T-helper 1 cell treated with Interleukin-12 subunit alpha and Interleukin-12 subunit beta and Interleukin-4 antibody, amounts not matched to agents 30 ng/mL and 1 ng/mL, for 36 hours (primary cell): ENCODE measurements around the gene ZCCHC7. TPM values are rescaled to one million over a fixed set of nuclear protein-coding genes. Genes with fewer than 3 reads are reported as not detected.
"Not testable (repeated sequence)": the region's sequence is repeated elsewhere in the genome, so short reads cannot be mapped to it uniquely, and the experiment has no call there.

ENCODE experiments used
- intact Hi-C: fragments of 100-400 bp; cut with micrococcal nuclease; formaldehyde crosslinking; loops from one replicate; pipeline ENCODE4 v1.15.1; 2024
- total RNA-seq: library from RNA; stranded (reverse); gene quantifications from 2 replicates; pipeline ENCODE4 v1.2.3, GENCODE V29; 2022

ZCCHC7 gene
- total RNA-seq, 1 donor from 2014 or later: 18.3 TPM

DNA sequence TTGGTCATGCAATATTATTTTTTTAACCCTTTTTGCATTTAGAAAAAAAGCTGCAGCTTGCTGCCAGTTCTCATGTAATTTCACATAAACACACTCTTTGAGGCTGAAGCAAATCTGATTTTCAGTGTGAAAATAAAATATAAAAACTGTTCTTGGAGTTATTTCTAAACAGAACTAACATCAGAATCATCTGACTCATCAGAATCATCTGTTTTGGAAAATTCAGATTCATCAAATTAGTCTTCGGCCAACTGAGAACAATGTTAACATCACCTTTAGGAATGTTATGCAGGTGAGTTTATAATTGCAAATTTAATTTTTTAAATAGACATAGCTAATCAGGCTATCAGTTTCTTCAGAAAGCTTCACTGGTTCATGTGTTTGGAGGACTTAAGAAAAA, 45.3 kb downstream of the ZCCHC7 start:
- intact Hi-C loops: no loop called here

DNA sequence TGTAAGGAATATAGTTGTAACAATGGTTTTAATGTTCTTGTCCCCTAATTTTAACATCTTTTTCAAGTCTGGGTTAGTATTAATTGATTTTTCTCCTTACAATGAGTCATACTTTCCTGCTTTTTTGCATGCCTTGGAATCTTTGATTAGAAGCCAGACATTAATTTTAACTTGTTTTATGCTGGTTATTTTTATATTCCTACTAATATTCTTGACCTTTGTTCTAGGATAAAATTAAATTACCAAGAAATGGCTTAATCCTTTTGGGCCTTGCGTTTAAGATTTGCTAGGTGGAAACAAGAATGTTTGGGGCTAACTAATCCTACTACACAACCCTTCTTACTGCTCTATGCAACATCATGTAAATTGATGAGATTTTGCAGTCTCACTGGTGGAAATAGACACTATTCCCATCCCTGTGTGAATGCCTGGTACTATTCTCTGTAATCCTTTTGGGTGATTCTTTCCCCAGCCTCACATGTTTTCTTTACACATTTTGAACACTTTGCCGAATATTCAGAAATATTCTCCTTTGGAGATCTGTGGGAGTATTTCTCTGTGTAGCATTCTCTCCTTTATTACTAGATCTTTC, 47.2 kb downstream of the ZCCHC7 start:
- intact Hi-C loops: no loop called here

GRCh38 chr9:37172557-37172956, 52.2 kb downstream of the ZCCHC7 start:
- intact Hi-C loops: no loop called here

DNA sequence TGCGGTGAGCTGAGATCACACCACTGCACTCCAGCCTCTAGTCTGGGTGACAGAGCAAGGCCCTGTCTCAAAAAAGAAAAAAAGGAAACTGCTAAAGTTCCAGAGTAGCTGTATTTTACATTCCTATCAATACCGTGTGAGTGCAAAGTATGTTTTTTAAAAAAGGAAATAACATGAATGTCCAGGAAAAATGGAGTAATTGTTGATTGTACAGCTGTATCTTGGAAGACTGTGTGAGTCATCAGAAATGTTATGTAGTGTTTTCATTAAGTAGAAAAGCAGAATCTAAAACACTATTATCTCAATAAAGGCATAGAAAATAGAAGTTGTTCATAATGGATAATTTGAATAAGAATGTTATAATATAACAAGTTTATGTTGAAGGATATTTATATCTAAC, 53.9 kb downstream of the ZCCHC7 start:
- intact Hi-C loops: no loop called here

- intact Hi-C loops: no loop called here
These were observed 58.4 kb downstream of the ZCCHC7 start for GRCh38 chr9:37178742-37179141.

- intact Hi-C loops: no loop called here
These were observed 59.2 kb downstream of the ZCCHC7 start for GRCh38 chr9:37179576-37179975.

- intact Hi-C loops: no loop called here
These were observed 59.8 kb downstream of the ZCCHC7 start for GRCh38 chr9:37180138-37180537.

GRCh38 chr9:37182718-37183117, 62.3 kb downstream of the ZCCHC7 start:
- intact Hi-C loops: no loop called here

DNA sequence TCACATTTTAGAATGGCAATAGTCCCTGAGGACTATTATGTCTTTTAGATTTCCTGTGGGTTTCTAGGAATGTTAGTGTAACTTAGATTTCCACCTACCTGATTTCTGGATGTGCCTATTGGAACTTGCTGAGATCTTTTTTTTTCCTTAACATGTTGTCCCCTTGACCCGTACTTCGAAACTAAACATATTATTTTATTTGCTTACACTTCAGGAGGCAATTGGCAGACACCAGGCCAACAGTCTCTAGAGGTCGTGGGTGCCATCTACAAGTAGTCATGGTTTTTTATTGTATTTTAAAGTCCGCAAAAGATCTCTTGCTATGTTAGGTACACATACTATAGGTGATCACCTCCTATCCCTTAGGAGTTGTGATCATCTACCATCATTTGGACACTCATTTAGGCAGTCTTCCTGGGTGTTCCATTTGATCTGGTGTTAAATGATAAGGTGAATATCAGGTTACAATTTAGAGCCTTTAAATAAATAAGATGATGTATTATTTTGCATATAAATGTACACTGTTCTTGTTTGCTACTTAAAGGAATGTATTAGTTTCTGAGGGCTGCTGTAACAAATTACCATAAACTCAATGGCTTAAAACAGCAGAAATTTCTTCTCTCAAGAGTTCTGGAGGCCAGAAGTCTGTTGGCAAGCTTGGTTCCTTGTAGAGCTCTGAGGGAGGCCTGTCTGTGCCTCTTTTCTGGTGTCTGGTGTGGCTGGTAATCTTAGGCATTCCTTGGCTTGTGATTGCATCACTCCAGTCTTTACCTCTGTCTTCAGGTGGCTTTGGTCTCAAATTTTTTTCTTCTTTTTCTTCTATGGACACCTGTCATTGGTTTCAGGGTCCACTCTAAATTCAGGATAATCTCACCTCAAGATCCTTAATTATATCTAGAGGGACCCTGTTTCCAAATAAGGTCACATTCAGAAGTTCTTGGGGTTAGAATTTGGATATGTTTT, 64.8 kb downstream of the ZCCHC7 start:
- intact Hi-C loops: loop anchor here (5.0 kb wide), 1 partner anchor 38 kb away; no protein-coding TSS in a partner anchor

GRCh38 chr9:37187292-37187691, 66.9 kb downstream of the ZCCHC7 start:
- intact Hi-C loops: loop anchor here (2.0 to 5.0 kb wide), 2 partner anchors 40 to 66 kb away; partner anchors contain the start of gene ZCCHC7

DNA sequence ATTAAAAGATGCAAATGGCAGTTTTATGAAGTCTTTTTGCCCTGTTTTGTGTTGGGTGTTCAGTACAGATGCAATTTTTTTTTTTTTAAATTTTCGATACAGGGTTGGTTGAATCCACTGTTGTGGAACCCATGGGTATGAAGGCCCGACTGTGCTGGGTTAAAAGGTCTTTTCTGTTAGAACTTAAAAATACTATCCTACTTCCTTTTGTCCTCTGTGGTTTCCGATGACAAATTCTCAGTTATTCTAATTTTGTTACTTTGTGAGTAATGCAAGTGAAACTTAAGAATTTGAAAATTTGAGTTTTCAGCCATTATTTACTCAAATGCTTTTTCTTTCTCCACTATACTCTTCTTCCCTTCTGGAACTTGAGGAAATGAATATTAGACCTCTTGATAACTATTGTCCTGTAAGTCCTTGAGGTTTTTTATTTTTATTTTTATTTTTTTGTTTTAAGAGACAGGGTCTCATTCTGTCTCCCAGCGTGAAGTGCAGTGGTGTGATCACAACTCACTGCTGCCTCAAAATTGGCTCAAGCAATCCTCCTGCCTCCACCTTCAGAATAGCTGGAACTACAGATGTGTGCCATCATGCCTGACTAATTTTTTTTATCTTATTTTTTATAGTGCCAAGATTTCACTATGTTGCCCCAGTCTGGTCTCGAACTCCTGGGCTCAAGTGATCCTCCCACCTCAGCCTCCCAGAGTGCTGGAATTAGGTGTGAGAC, 67.5 kb downstream of the ZCCHC7 start:
- intact Hi-C loops: loop anchor here (2.0 to 5.0 kb wide), 2 partner anchors 41 to 67 kb away; partner anchors contain the start of gene ZCCHC7

DNA sequence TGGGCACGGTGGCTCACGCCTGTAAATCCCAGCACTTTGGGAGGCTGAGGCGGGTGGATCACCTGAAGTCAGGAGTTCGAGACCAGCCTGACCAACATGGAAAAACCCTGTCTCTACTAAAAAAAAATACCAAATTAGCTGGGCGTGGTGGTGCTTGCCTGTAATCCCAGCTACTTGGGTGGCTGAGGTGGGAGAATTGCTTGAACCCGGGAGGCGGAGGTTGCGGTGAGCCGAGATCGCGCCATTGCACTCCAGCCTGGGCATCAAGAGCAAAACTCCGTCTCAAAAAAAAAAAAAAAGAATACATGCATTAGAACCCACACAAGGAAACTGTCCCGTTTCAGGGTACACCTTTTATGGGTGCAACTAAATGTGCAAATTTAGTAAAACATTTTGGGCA, 70.4 kb downstream of the ZCCHC7 start:
- intact Hi-C loops: not testable (repeated sequence)

- intact Hi-C loops: no loop called here
These were observed 71.2 kb downstream of the ZCCHC7 start for GRCh38 chr9:37191403-37192089.

DNA sequence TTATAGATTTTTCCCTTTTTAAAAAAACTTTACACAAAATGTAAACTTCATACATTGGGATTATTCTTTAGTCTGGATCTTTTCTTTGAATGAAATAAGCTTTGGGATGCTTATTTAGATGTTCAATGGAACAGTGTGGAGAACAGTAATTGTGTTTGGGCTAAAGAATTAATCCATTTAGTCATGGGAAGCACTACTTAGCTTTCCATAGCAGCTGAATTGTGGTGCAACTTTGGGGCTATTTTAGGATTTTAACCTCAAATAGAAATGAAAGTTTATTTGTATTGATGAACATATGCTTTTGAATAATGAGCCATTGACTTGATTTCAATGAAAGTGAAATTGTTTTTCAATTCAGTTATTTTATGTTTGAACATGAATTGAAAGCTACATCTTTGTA, 72.4 kb downstream of the ZCCHC7 start:
- intact Hi-C loops: no loop called here

- intact Hi-C loops: no loop called here
These were observed 77.0 kb downstream of the ZCCHC7 start for GRCh38 chr9:37197158-37198038.

DNA sequence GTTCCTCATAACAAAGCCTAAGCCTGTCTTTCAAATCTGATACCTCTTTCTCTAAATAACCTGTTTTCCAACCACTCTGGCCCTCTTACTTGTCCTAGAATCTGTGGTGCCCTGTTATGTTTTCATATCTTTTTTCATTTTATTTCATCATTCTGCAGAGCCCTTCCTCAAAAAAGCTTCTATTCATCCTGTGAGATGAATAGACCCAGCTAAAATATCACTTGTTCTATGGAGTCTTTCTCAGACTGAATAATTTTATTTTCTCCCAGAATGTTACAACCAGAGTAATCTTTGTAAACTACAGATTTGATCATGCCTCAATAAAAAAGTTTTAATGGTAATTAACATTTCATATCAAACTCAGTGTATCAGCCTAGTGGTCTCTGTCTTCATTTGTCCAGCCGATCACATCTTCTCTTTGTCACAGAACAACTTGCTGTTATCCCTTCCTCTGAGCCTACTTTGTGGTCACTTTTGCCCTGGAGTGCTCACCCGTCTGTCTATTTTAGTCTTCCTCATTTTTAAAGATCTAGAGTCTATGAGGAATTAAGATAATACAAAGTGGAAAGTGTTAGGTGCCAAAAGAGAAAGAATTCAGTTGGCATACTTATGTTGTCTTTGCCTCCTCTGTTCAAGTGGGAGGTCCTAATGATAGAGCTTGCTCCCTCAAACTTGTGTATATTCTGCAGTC, 77.8 kb downstream of the ZCCHC7 start:
- intact Hi-C loops: no loop called here

DNA sequence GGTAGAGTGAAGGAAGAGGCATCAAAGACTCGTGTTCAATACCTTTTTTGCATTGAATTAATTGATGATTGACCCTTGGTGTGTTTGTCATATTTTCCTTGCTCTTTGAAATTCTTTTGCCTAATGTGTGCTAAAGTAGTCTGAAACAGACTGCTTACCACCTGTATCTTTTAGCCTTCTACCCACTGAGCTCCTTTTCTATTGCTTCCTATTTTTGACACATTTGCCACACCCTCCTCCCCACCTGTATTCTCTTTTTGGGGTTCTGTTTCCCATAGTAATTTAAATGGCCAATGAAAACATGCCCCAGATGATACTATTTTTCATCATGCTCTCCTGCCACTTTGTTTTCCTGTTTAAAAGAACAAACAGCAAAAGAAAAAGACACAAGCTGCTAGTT, 78.5 kb downstream of the ZCCHC7 start:
- intact Hi-C loops: no loop called here

DNA sequence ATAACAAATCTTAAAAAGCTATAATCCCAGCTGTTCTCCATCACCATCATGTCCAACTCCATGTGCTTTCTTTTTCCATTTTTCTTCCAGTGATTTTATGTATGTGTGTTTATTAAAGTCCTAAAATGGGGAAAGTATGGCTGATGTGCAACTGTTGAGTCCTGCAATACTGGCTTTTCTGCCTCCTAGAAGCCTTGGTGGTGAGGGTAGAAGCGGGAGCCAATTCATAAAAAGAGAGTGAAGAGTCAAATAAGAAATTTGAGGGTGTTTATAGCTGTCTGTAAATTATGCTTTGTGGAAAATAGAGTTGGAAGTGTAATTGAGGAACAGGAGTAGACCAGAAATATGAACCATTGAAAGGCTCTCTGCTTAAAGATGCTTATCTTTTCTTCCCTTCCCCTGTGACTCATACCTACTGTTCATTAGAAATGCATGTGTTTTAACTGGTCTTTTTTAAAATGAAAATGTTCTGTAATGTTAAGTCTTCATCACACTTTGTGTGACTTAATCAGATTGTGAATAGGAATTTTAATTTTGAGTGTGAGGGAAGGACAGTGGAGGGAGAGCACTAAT, 80.1 kb downstream of the ZCCHC7 start:
- intact Hi-C loops: no loop called here

DNA sequence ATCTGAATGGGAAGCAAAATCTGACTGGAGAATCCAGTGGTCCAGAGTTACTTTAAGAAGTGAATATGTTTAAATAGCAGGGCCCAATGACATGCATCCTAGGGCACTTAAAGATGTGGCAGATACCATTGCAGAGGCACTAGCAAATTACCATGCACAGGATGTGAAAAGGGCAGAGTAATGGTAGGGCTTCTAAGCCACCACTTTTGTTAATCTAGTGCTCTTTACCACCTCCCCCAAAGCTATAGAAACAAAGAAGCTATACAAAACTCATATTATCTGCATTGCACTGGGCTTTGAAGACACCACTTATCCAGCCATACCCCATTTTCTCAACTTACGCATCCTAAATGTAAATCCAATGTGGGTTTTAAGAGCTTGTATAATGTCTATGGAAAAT, 81.2 kb downstream of the ZCCHC7 start:
- intact Hi-C loops: no loop called here
